Measurements from ENCODE around the gene SRP68. TPM values are rescaled to one million over a fixed set of nuclear protein-coding genes. Genes with fewer than 3 reads are reported as not detected.

The SRP68 gene
- total RNA-seq, 2 donors from 2014 or later: 73.9 to 78.0 TPM

DNA sequence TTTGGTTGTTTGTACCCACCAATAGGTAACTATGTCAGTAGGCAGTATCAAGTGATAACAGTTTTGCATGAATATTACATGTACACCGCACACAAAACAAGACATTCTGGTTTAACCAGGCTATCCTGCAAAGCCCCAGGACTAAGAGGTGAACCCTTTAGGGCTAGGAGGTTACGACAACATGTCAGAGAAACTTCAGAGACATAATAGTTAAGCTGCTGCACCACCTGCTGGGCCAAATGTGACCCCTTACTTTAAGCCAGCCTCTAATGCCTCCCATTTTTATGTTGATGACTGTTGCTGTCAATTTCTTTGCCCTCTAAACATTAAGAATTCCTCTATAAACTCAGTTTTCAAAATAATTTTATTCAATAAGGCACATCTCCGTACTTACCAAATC lies 15.4 kb downstream of the SRP68 start:
- no peaks in the 10 kb centered on the region for H3K4me1 ChIP-seq (ENCODE audit: control insufficient read depth, insufficient read depth, low read length)
- DNase-seq: no peak
- H3K9me3 ChIP-seq (ENCODE audit: control insufficient read depth, low read length): no peaks in the 10 kb centered on the region
- WGBS, 2 experiments (ENCODE audit: insufficient coverage in 1 of 2, insufficient read length in 1 of 2): 96 to 100% methylated on average over 3 of the region's 3 CpGs
- H3K9ac ChIP-seq (ENCODE audit: extremely low read depth, low read length, poor library complexity, severe bottlenecking): no peak overlapping the region
- no peak overlapping the region for H3K4me3 ChIP-seq (ENCODE audit: low read length)
- H3K27ac ChIP-seq (ENCODE audit: low read depth, low read length): no peak overlapping the region
- Mint-ChIP-seq H3K9me3 (no peaks in the 10 kb centered on the region), H3K27me3 (ENCODE audit: insufficient read depth) (no peaks in the 10 kb centered on the region), H3K36me3 (ENCODE audit: low read depth) (peaks cover 68% of the 10 kb centered on the region), H3K4me1 (no peaks in the 10 kb centered on the region), H3K27ac (no peak overlapping the region), H3K4me3 (no peak overlapping the region)
- no peaks in the 10 kb centered on the region for H3K27me3 ChIP-seq (ENCODE audit: control insufficient read depth, insufficient read depth, low read length, poor library complexity, severe bottlenecking)
- peaks cover 89% of the 10 kb centered on the region for H3K36me3 ChIP-seq (ENCODE audit: control insufficient read depth, insufficient read depth, low read length)
- TF ChIP-seq, protein P1, sequence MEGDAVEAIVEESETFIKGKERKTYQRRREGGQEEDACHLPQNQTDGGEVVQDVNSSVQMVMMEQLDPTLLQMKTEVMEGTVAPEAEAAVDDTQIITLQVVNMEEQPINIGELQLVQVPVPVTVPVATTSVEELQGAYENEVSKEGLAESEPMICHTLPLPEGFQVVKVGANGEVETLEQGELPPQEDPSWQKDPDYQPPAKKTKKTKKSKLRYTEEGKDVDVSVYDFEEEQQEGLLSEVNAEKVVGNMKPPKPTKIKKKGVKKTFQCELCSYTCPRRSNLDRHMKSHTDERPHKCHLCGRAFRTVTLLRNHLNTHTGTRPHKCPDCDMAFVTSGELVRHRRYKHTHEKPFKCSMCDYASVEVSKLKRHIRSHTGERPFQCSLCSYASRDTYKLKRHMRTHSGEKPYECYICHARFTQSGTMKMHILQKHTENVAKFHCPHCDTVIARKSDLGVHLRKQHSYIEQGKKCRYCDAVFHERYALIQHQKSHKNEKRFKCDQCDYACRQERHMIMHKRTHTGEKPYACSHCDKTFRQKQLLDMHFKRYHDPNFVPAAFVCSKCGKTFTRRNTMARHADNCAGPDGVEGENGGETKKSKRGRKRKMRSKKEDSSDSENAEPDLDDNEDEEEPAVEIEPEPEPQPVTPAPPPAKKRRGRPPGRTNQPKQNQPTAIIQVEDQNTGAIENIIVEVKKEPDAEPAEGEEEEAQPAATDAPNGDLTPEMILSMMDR (conservative IDR thresholded peaks at IDR 0.05): no peak

- 100% methylated on average over 3 to 4 of the region's 4 CpGs for WGBS, 2 experiments (ENCODE audit: insufficient coverage in 1 of 2, insufficient read length in 1 of 2)
- TF ChIP-seq, protein P1 (conservative IDR thresholded peaks at IDR 0.05): no peak
- no peaks in the 10 kb centered on the region for H3K9me3 Mint-ChIP-seq
- H3K4me3 Mint-ChIP-seq: no peak overlapping the region
- no peaks in the 10 kb centered on the region for H3K9me3 ChIP-seq (ENCODE audit: control insufficient read depth, low read length)
- no peak overlapping the region for H3K9ac ChIP-seq (ENCODE audit: extremely low read depth, low read length, poor library complexity, severe bottlenecking)
- H3K27me3 ChIP-seq (ENCODE audit: control insufficient read depth, insufficient read depth, low read length, poor library complexity, severe bottlenecking): no peaks in the 10 kb centered on the region
- H3K4me3 ChIP-seq (ENCODE audit: low read length): no peak overlapping the region
- no peaks in the 10 kb centered on the region for H3K4me1 ChIP-seq (ENCODE audit: control insufficient read depth, insufficient read depth, low read length)
- no peaks in the 10 kb centered on the region for H3K4me1 Mint-ChIP-seq
- DNase-seq: no peak
- no peaks in the 10 kb centered on the region for H3K27me3 Mint-ChIP-seq (ENCODE audit: insufficient read depth)
- peaks cover 88% of the 10 kb centered on the region for H3K36me3 ChIP-seq (ENCODE audit: control insufficient read depth, insufficient read depth, low read length)
- peaks cover 67% of the 10 kb centered on the region for H3K36me3 Mint-ChIP-seq (ENCODE audit: low read depth)
- H3K27ac ChIP-seq (ENCODE audit: low read depth, low read length): no peak overlapping the region
- peak overlapping the region; percentile 35 for H3K27ac Mint-ChIP-seq
Observed at GRCh38 chr17:76054112-76054476, 18.2 kb downstream of the SRP68 start.

GRCh38 chr17:76053246-76054111 lies 18.8 kb downstream of the SRP68 start:
- WGBS, 2 experiments (ENCODE audit: insufficient coverage in 1 of 2, insufficient read length in 1 of 2): 97 to 99% methylated on average over 15 to 17 of the region's 17 CpGs
- Mint-ChIP-seq H3K36me3 (ENCODE audit: low read depth) (peaks cover 67% of the 10 kb centered on the region), H3K4me3 (no peak overlapping the region), H3K27me3 (ENCODE audit: insufficient read depth) (no peaks in the 10 kb centered on the region), H3K27ac (peak overlapping the region; percentile 35), H3K4me1 (no peaks in the 10 kb centered on the region), H3K9me3 (no peaks in the 10 kb centered on the region)
- Histone ChIP-seq H3K4me1 (ENCODE audit: control insufficient read depth, insufficient read depth, low read length) (no peaks in the 10 kb centered on the region), H3K36me3 (ENCODE audit: control insufficient read depth, insufficient read depth, low read length) (peaks cover 88% of the 10 kb centered on the region), H3K27ac (ENCODE audit: low read depth, low read length) (no peak overlapping the region), H3K4me3 (ENCODE audit: low read length) (no peak overlapping the region), H3K9me3 (ENCODE audit: control insufficient read depth, low read length) (no peaks in the 10 kb centered on the region), H3K9ac (ENCODE audit: extremely low read depth, low read length, poor library complexity, severe bottlenecking) (no peak overlapping the region), H3K27me3 (ENCODE audit: control insufficient read depth, insufficient read depth, low read length, poor library complexity, severe bottlenecking) (no peaks in the 10 kb centered on the region)
- DNase-seq: no peak
- TF ChIP-seq, protein P1 (conservative IDR thresholded peaks at IDR 0.05): no peak

All from endodermal cell (in vitro differentiated cells).